Duodenal mucosa (tissue), 2 donors: ENCODE data around the gene TRIM29.
A peak's percentile ranks its signal among the peaks of the same experiment; 100 is the strongest.

Source experiments
- H3K27ac ChIP-seq: one replicate; pipeline ENCODE4 v1.7.0; 2013; ENCODE audit warnings: low read depth, low read length
- H3K27me3 ChIP-seq, 2 donors: one replicate each; pipeline ENCODE4 v1.7.0; 2013; ENCODE audit warnings: low read length in 2 of 2, control low read depth in 1 of 2; ENCODE audit not compliant: insufficient read depth in 2 of 2, control insufficient read depth in 1 of 2
- H3K36me3 ChIP-seq, 2 donors: one replicate each; pipeline ENCODE4 v1.7.0; 2013; ENCODE audit warnings: low read length in 2 of 2, control low read depth in 1 of 2; ENCODE audit not compliant: insufficient read depth in 2 of 2, control insufficient read depth in 1 of 2
- H3K4me1 ChIP-seq, 2 donors: one replicate each; pipeline ENCODE4 v1.7.0; 2013; ENCODE audit warnings: low read length in 2 of 2, control low read depth in 1 of 2; ENCODE audit not compliant: insufficient read depth in 2 of 2, control insufficient read depth in 1 of 2
- H3K4me3 ChIP-seq, 2 donors: one replicate each; pipeline ENCODE4 v1.7.0; 2013; ENCODE audit warnings: low read length in 2 of 2, low read depth in 1 of 2
- H3K9ac ChIP-seq, 2 donors: one replicate each; pipeline ENCODE4 v1.7.0; 2013; ENCODE audit warnings: low read length in 2 of 2, low read depth in 1 of 2
- H3K9me3 ChIP-seq, 2 donors: one replicate each; pipeline ENCODE4 v1.7.0; 2013; ENCODE audit warnings: low read length in 2 of 2, control low read depth in 1 of 2; ENCODE audit not compliant: control insufficient read depth in 1 of 2

Gene TRIM29

DNA sequence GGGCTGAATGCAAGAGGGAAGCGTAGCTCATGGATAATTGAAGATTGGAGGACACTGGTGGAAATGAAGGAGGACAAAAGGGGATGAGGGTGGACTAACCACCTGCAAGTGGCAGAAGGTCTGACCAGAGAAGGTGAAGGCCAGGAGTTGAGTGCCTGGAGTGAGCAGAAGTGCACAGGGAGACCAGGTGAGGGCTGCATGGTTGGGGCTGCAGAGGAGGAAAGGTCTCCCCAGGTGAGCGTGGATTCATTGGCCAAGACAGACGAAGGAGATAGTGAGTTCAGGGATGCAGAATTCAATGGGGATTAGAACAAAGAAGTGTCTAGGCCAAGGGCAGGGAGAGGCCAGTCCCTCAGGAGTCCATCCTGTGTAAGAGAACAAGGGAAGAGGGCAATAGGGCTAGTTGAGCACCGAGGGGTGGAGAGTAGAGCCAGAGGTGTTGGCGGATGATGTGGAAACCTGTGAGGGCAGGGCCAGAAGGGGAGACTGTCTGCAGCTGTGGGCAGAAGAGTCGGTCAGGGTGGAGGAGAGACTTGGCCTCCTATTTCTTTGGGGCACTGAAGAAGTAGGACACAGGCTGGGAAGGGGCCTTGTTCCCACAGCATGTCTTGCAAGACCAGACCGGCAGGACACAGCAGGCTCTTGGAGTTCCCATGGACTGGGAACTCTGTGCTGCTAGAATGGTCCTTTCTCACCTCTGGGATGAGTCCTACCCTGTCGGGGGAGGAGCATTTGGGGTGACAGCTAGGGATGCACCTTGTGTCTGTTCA lies 6.7 kb downstream of the TRIM29 start:
- Histone ChIP-seq H3K9me3 (no peaks in the 10 kb centered on the region), H3K4me1 (peaks cover 16 to 28% of the 10 kb centered on the region in 2 donors), H3K27ac (no peak overlapping the region), H3K9ac (no peak overlapping the region), H3K4me3 (no peak overlapping the region), H3K27me3 (no peaks in the 10 kb centered on the region), H3K36me3 (no peaks in the 10 kb centered on the region)

DNA sequence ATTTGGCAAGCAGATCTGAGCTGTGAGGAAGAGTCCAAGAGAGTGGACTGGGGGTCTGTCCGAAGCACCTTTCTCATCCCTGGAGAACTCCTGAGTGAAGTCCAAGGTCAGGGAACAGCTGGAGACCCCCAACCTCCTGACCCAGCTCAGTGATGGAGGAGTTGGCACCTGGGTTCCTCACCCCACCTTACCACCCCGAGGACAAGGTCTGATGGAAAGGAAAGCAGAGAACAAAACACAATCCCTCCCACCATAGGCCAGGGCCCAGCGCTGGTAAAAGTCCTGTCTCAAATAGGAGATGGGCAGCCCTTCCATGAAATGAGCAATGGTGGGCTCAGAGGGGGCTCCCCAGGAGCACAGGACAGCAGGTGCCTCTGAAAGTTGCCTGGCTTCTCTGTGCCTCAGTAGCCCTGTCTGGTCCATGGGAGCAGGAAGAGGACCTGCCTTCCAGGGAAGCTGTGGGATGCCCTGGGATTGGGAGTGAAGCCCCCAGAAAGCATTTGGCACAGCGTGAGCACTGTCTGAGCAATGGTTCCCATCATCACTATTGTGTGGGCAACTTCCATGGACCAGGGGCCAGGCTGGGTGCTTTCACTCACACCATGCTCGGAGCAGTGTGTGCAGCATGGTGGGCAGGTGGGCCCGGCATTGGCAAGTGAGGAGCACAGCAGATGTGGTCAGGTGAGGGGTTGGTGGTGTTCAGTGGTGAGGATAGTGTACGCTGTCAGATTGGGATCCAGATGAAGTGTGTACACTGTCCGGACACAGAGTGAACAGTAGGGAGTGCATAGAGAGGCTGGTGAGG lies 7.5 kb downstream of the TRIM29 start:
- Histone ChIP-seq H3K9ac (no peak overlapping the region), H3K9me3 (no peaks in the 10 kb centered on the region), H3K4me1 (peaks cover 16 to 28% of the 10 kb centered on the region in 2 donors), H3K27me3 (no peaks in the 10 kb centered on the region), H3K4me3 (no peak overlapping the region), H3K27ac (no peak overlapping the region), H3K36me3 (no peaks in the 10 kb centered on the region)

DNA sequence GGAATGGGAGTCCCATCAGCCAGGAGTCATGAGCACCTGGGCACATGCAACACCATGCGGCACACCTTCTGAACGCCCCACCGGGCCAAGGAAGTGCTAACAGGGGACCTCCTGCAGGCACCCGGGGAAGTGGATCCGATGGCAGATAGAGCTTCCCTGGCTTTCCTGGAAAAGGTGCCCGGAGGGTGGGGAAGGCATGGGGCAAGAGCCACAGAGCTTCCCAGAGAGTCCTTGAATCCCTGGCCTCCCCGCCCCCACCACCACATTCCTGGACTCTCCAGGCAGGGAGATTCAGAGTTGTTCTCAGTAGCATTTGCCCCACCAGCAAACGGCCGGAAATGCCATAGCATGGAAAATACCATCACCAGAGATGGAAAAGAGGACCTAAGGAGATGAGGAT lies 8.3 kb downstream of the TRIM29 start:
- Histone ChIP-seq H3K4me1 (peaks cover 16 to 28% of the 10 kb centered on the region in 2 donors), H3K27me3 (no peaks in the 10 kb centered on the region), H3K36me3 (no peaks in the 10 kb centered on the region), H3K9ac (no peak overlapping the region), H3K27ac (no peak overlapping the region), H3K4me3 (no peak overlapping the region), H3K9me3 (no peaks in the 10 kb centered on the region)

DNA sequence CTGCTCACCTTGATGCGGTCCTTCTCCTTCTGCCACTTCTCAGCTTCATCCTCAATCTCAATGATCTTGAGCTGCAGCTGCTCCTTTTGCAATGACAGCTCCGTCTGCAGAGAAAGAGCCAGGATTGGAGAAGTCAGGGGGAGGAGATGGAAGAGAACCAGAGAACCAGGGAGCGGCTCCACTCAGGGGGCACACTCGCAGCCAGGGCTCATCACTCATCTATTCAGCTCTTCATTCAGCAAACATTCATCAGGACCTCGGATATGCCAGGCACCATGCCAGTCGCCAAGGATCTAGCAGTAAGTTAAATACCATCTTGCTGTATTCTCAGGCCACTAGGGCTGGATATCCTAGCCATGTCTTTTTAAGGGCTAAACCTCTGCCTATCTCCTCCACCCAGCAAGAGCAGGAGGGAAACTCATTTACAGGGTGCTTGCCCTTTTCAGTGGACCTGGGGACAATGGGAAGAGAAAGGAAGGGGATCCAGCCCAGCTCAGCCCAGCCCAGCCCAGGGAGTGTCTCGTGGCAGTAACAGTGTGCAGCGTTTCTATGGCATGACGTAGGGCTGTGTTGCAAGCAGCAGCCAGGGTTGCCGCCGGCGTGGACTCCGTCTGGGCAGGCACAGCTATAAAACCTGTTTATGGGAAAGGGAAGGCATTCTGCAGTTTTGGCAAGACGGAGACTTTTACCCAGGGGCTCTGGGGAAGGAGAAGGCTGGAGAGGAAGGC lies 9.4 kb downstream of the TRIM29 start:
- Histone ChIP-seq H3K27ac (peak overlapping the region; percentile 13), H3K9me3 (no peaks in the 10 kb centered on the region), H3K27me3 (no peaks in the 10 kb centered on the region), H3K4me1 (peaks cover 16 to 28% of the 10 kb centered on the region in 2 donors), H3K36me3 (no peaks in the 10 kb centered on the region), H3K9ac (no peak overlapping the region), H3K4me3 (no peak overlapping the region)

DNA sequence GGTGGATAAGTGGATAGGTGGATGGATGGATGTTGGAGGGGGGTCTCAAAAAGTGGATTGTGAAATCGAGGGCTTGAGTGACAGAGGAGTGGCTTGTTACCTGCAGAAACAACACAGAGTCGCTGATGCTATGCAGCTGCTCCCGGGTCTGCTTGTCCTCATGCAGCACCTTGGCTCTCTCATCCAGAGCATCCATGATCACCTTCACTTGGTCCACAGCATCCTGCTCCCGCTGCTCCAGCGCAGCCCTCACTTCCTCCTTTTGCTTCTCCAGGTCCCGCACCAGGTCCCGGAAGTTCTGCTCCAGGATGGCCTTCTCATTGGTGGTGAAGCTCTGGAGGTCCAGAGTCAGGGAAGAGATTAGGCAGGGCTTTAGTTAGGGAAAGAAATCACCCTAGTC lies 10.7 kb downstream of the TRIM29 start:
- H3K9me3 ChIP-seq, result no peaks in the 10 kb centered on the region
- H3K4me3 ChIP-seq, result no peak overlapping the region
- H3K9ac ChIP-seq, result no peak overlapping the region
- H3K27me3 ChIP-seq, result no peaks in the 10 kb centered on the region
- H3K4me1 ChIP-seq, result peaks cover 22 to 23% of the 10 kb centered on the region in 2 donors
- H3K27ac ChIP-seq, result no peak overlapping the region
- H3K36me3 ChIP-seq, result no peaks in the 10 kb centered on the region

DNA sequence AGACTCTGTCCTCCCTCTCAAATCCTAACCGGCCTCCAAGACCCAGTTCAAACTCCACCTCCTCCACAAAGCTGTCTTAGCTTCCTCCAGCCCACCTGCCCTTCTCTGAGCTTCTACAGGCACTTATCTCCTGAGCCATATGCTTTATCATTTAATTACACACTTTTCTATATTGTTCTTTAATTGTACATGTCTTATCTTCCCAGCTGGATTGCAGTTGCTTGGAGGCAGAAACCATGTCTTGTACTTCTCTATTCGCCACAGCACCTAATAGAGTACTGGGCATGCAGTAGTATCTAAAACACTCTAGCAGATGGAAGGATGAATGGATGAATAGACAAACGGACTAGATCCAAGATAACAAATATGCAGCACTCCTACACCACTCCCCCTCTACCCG lies 11.3 kb downstream of the TRIM29 start:
- Histone ChIP-seq H3K27ac (no peak overlapping the region), H3K9me3 (no peaks in the 10 kb centered on the region), H3K9ac (no peak overlapping the region), H3K27me3 (no peaks in the 10 kb centered on the region), H3K4me3 (no peak overlapping the region), H3K36me3 (no peaks in the 10 kb centered on the region), H3K4me1 (peaks cover 17% of the 10 kb centered on the region in 2 donors)

DNA sequence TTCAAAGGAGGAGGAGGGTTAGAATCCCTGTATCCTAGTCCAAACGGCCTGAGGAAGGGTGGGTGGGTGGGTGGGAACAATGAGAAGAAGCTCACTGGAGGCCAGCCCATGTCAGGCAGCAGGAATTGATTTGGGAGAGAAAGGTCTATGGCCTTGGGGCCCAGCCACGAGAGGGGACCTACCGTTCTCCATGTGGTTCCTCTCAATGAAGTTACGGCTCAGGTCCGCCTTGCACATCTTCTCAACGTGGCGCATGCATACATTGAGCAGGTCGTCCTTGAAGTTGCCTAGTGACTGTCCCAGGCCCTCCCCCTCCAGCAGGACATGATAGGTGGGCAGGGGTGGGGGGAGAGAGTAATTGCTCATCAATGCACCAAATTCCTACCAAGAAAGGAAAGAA lies 12.4 kb downstream of the TRIM29 start:
- Histone ChIP-seq H3K27me3 (no peaks in the 10 kb centered on the region), H3K4me1 (peaks cover 17% of the 10 kb centered on the region in 2 donors), H3K9me3 (no peaks in the 10 kb centered on the region), H3K4me3 (no peak overlapping the region), H3K36me3 (no peaks in the 10 kb centered on the region), H3K9ac (no peak overlapping the region), H3K27ac (no peak overlapping the region)

DNA sequence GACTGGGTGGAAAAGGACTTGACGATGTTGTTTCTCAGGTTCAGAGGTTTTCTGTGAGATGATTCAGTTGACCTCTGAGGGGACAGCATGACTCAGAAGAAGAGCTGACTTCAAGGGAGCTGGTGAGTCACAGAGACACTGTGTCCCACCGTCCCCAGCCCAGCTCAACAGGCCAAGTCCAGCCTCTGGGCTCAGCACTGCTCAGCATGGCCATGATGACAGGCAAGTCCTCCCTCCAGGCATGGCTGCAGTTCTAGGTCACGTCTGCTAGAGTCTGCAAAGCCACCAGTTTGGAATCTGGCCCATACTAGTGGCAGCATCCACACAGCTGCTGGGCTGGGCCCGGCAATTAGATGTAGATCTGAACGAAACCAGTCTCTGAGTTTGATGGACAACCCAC lies 12.9 kb downstream of the TRIM29 start:
- Histone ChIP-seq H3K9me3 (no peaks in the 10 kb centered on the region), H3K27ac (no peak overlapping the region), H3K27me3 (no peaks in the 10 kb centered on the region), H3K4me1 (peaks cover 17% of the 10 kb centered on the region in 2 donors), H3K9ac (no peak overlapping the region), H3K4me3 (no peak overlapping the region), H3K36me3 (no peaks in the 10 kb centered on the region)

DNA sequence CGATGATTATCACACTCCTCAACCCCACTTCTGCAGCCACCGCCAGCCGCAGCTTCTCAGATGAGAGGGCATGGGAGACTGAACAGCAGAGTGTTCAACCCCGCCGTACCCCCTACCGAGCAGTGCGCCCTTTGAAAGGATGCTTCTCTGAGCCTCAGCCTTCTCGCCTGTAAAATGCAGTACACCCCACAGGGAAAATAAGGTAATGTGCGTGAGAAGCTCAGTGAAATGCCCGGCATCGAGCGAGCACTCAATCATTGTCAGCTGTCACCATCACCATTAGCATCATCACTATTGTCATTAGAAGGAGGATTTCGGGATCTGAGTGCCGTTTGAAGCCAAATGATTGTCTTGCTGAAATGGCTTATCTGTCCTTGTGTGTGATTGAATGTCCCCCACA lies 13.6 kb downstream of the TRIM29 start:
- Histone ChIP-seq H3K27ac (no peak overlapping the region), H3K9ac (no peak overlapping the region), H3K4me3 (no peak overlapping the region), H3K27me3 (no peaks in the 10 kb centered on the region), H3K4me1 (peaks cover 13 to 14% of the 10 kb centered on the region in 2 donors), H3K36me3 (no peaks in the 10 kb centered on the region), H3K9me3 (no peaks in the 10 kb centered on the region)

DNA sequence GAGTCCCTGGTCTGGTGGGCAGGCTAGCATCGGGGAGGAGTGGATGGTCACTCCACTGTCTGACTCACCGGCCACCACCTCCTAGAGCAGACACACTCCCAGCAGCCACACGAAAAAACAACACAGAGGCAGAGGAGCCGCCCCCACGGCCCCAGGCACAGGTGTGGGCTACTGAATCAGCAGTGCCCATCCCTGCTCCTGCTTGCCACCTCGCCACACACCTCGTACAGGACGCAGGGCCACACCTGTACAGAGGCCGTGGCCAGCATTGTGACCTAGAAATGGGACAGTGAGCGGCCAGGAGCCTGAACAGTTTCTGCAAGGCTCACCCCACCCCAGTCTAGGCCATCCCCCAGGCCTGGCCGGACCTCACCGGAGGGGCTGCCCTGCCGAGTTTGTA lies 14.0 kb downstream of the TRIM29 start:
- Histone ChIP-seq H3K36me3 (no peaks in the 10 kb centered on the region), H3K4me3 (no peak overlapping the region), H3K27ac (no peak overlapping the region), H3K9me3 (no peaks in the 10 kb centered on the region), H3K27me3 (peaks cover 0 to under 1% of the 10 kb centered on the region in 2 donors), H3K4me1 (peaks cover 9 to 10% of the 10 kb centered on the region in 2 donors), H3K9ac (no peak overlapping the region)
